ENCODE data around the gene OPRM1.
"Not testable (repeated sequence)": the region's sequence is repeated elsewhere in the genome, so short reads cannot be mapped to it uniquely, and the experiment has no call there.

OPRM1 gene

GRCh38 chr6:154143753-154144152 lies 104.7 kb downstream of the OPRM1 start:
- no peaks in the 10 kb centered on the region; the same call in 1 of the 2 replicates for H3K9me3 ChIP-seq (ENCODE audit: control insufficient read depth, insufficient read depth, low read length)
- no peaks in the 10 kb centered on the region for H3K36me3 ChIP-seq (ENCODE audit: insufficient read depth, low read length)
- H3K9ac ChIP-seq (ENCODE audit: low read depth, low read length), result no peak overlapping the region
- peaks cover 13% of the 10 kb centered on the region; the same call in 1 of the 2 replicates for H3K4me1 ChIP-seq (ENCODE audit: insufficient read depth, low read length)

GRCh38 chr6:154154389-154154967 lies 115.4 kb downstream of the OPRM1 start:
- Histone ChIP-seq H3K9ac (ENCODE audit: low read depth, low read length) (no peak overlapping the region), H3K9me3 (ENCODE audit: control insufficient read depth, insufficient read depth, low read length) (no peaks in the 10 kb centered on the region), H3K4me1 (ENCODE audit: insufficient read depth, low read length) (peaks cover 8% of the 10 kb centered on the region; the same call in 1 of the 2 replicates), H3K36me3 (ENCODE audit: insufficient read depth, low read length) (no peaks in the 10 kb centered on the region)

- H3K4me1 ChIP-seq (ENCODE audit: insufficient read depth, low read length), result peaks cover 8% of the 10 kb centered on the region; the same call in 1 of the 2 replicates
- H3K36me3 ChIP-seq (ENCODE audit: insufficient read depth, low read length), result no peaks in the 10 kb centered on the region
- no peak overlapping the region; the same call in 1 of the 2 replicates for H3K9ac ChIP-seq (ENCODE audit: low read depth, low read length)
- H3K9me3 ChIP-seq (ENCODE audit: control insufficient read depth, insufficient read depth, low read length), result no peaks in the 10 kb centered on the region
These were observed 117.3 kb downstream of the OPRM1 start for GRCh38 chr6:154156135-154156896.

- H3K9me3 ChIP-seq (ENCODE audit: control insufficient read depth, insufficient read depth, low read length), result no peaks in the 10 kb centered on the region
- no peaks in the 10 kb centered on the region for H3K36me3 ChIP-seq (ENCODE audit: insufficient read depth, low read length)
- H3K9ac ChIP-seq (ENCODE audit: low read depth, low read length), result no peak overlapping the region
- peaks cover 8% of the 10 kb centered on the region; the same call in 1 of the 2 replicates for H3K4me1 ChIP-seq (ENCODE audit: insufficient read depth, low read length)
These were observed 118.0 kb downstream of the OPRM1 start for GRCh38 chr6:154157082-154157481.

- Histone ChIP-seq H3K9ac (ENCODE audit: low read depth, low read length) (no peak overlapping the region), H3K36me3 (ENCODE audit: insufficient read depth, low read length) (no peaks in the 10 kb centered on the region), H3K9me3 (ENCODE audit: control insufficient read depth, insufficient read depth, low read length) (no peaks in the 10 kb centered on the region), H3K4me1 (ENCODE audit: insufficient read depth, low read length) (peaks cover 8% of the 10 kb centered on the region; the same call in 1 of the 2 replicates)
These were observed 118.7 kb downstream of the OPRM1 start for GRCh38 chr6:154157706-154158105.

- Histone ChIP-seq H3K36me3 (ENCODE audit: insufficient read depth, low read length) (no peaks in the 10 kb centered on the region), H3K4me1 (ENCODE audit: insufficient read depth, low read length) (peaks cover 8% of the 10 kb centered on the region; the same call in 1 of the 2 replicates), H3K9me3 (ENCODE audit: control insufficient read depth, insufficient read depth, low read length) (no peaks in the 10 kb centered on the region), H3K9ac (ENCODE audit: low read depth, low read length) (no peak overlapping the region)
These were observed 120.1 kb downstream of the OPRM1 start for GRCh38 chr6:154159126-154159525.

- H3K4me1 ChIP-seq (ENCODE audit: insufficient read depth, low read length), result peaks cover 3% of the 10 kb centered on the region; the same call in 1 of the 2 replicates
- H3K36me3 ChIP-seq (ENCODE audit: insufficient read depth, low read length), result no peaks in the 10 kb centered on the region
- no peak overlapping the region for H3K9ac ChIP-seq (ENCODE audit: low read depth, low read length)
These were observed 122.6 kb downstream of the OPRM1 start for GRCh38 chr6:154161689-154162088.

GRCh38 chr6:154164397-154164796 lies 125.4 kb downstream of the OPRM1 start:
- no peaks in the 10 kb centered on the region for H3K9me3 ChIP-seq (ENCODE audit: control insufficient read depth, insufficient read depth, low read length)
- no peaks in the 10 kb centered on the region for H3K36me3 ChIP-seq (ENCODE audit: insufficient read depth, low read length)
- H3K9ac ChIP-seq (ENCODE audit: low read depth, low read length), result no peak overlapping the region
- H3K4me1 ChIP-seq (ENCODE audit: insufficient read depth, low read length), result no peaks in the 10 kb centered on the region

More at GRCh38 chr6:154161689-154162088, 122.6 kb downstream of the OPRM1 start:
- no peaks in the 10 kb centered on the region for H3K9me3 ChIP-seq (ENCODE audit: control insufficient read depth, insufficient read depth, low read length)

GRCh38 chr6:154165478-154165877 lies 126.4 kb downstream of the OPRM1 start:
- Histone ChIP-seq H3K36me3 (ENCODE audit: insufficient read depth, low read length) (no peaks in the 10 kb centered on the region), H3K4me1 (ENCODE audit: insufficient read depth, low read length) (no peaks in the 10 kb centered on the region), H3K9me3 (ENCODE audit: control insufficient read depth, insufficient read depth, low read length) (no peaks in the 10 kb centered on the region), H3K9ac (ENCODE audit: low read depth, low read length) (no peak overlapping the region)

- no peaks in the 10 kb centered on the region for H3K4me1 ChIP-seq (ENCODE audit: insufficient read depth, low read length)
- H3K9me3 ChIP-seq (ENCODE audit: control insufficient read depth, insufficient read depth, low read length), result no peaks in the 10 kb centered on the region
- no peak overlapping the region for H3K9ac ChIP-seq (ENCODE audit: low read depth, low read length)
- H3K36me3 ChIP-seq (ENCODE audit: insufficient read depth, low read length), result no peaks in the 10 kb centered on the region
These were observed 127.1 kb downstream of the OPRM1 start for GRCh38 chr6:154166140-154166539.

GRCh38 chr6:154167126-154167525 lies 128.1 kb downstream of the OPRM1 start:
- Histone ChIP-seq H3K9ac (ENCODE audit: low read depth, low read length) (no peak overlapping the region), H3K4me1 (ENCODE audit: insufficient read depth, low read length) (no peaks in the 10 kb centered on the region), H3K36me3 (ENCODE audit: insufficient read depth, low read length) (no peaks in the 10 kb centered on the region), H3K9me3 (ENCODE audit: control insufficient read depth, insufficient read depth, low read length) (no peaks in the 10 kb centered on the region)

GRCh38 chr6:154169193-154169847 lies 130.3 kb downstream of the OPRM1 start:
- no peaks in the 10 kb centered on the region for H3K36me3 ChIP-seq (ENCODE audit: insufficient read depth, low read length)
- H3K4me1 ChIP-seq (ENCODE audit: insufficient read depth, low read length), result no peaks in the 10 kb centered on the region
- no peak overlapping the region for H3K9ac ChIP-seq (ENCODE audit: low read depth, low read length)
- no peaks in the 10 kb centered on the region for H3K9me3 ChIP-seq (ENCODE audit: control insufficient read depth, insufficient read depth, low read length)

GRCh38 chr6:154170106-154170505 lies 131.1 kb downstream of the OPRM1 start:
- no peaks in the 10 kb centered on the region for H3K36me3 ChIP-seq (ENCODE audit: insufficient read depth, low read length)
- H3K4me1 ChIP-seq (ENCODE audit: insufficient read depth, low read length), result no peaks in the 10 kb centered on the region
- no peaks in the 10 kb centered on the region for H3K9me3 ChIP-seq (ENCODE audit: control insufficient read depth, insufficient read depth, low read length)
- H3K9ac ChIP-seq (ENCODE audit: low read depth, low read length), result no peak overlapping the region

- not testable (repeated sequence) for H3K9ac ChIP-seq (ENCODE audit: low read depth, low read length); H3K9me3 ChIP-seq (ENCODE audit: control insufficient read depth, insufficient read depth, low read length); H3K36me3 ChIP-seq (ENCODE audit: insufficient read depth, low read length); H3K4me1 ChIP-seq (ENCODE audit: insufficient read depth, low read length)
These were observed 133.4 kb downstream of the OPRM1 start for GRCh38 chr6:154172393-154172792.

Data from ES-I3 (cell line).